Measurements from ENCODE around the gene CTSD.
"Not testable (repeated sequence)": the region's sequence is repeated elsewhere in the genome, so short reads cannot be mapped to it uniquely, and the experiment has no call there.

CTSD gene

DNA sequence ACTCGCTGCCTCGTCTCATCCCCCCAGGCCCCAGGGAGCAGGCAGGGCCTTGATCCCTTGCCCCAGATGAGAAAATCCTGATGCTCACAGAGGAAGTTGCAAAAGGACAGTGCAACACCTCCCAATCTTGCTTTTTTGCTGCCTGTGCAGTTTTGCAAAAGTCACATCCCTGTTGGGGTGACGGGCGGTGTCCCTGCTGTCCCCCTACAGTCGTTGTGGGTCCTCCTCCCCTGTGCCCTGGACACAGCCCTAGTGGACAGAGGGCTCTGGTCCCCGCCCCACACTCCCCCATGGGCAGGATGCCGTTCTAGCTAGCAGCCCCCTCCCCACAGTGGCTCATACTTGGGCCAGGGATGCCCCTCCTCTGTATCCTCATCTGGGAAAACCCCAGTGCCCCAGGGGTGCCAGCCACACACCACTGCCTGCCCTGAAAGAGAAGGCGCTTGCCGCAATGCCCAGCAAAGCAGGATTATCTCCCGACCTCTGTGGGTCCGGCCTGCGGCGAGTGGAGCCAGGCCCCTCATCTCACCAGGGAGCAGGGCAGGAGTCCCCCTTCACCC, 18.4 kb upstream of the CTSD start:
- DNase-seq, result no peak

GRCh38 chr11:1781593-1781975, 17.9 kb upstream of the CTSD start:
- no peak for DNase-seq

DNA sequence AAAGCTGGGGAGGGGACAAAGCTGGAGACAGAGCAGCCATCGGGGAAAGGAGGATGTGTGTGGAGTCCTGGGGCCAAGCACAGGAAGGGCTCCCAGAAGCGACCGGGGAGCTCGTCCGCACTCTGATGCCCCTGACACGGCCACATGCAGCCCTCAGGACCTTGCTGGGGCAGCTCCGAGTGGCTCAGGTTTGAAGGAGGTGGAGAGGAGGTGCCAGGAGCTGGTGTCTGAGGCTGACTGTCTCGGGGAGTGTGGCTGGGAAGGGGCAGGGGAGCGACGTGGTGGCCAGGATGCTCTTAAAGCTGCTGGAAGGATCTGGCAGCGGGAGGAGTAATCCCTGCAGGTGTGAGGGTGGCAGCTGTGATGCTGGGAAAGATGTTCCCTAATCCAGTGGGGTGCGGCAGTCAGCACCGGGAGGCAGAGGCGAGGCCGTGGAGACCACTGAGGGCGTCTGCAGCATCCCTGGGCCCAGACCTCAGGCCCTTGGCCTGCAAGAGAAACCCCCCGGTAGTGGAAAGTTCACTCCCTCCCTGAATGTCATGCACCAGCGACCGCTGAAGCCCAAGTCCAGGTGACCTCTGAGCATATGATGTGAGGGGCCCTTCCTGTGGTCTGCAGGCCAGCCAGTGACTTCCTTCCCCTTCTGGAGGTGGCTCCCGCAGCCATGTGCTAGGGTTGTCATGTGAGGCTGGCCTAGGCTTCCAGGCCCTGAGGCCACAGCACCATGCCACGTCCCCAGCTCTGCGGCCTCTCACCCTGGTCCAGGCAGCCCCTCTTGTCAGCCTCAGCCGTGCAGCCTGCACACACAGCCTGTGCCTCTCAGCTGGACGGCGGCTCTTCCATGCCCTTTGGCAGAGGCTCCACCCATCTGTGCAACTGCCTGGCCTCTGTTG, 17.2 kb upstream of the CTSD start:
- no peak for DNase-seq

GRCh38 chr11:1779806-1780699, 16.3 kb upstream of the CTSD start:
- no peak for DNase-seq

- DNase-seq, result no peak
Measured at GRCh38 chr11:1779034-1779805, 15.5 kb upstream of the CTSD start.

DNA sequence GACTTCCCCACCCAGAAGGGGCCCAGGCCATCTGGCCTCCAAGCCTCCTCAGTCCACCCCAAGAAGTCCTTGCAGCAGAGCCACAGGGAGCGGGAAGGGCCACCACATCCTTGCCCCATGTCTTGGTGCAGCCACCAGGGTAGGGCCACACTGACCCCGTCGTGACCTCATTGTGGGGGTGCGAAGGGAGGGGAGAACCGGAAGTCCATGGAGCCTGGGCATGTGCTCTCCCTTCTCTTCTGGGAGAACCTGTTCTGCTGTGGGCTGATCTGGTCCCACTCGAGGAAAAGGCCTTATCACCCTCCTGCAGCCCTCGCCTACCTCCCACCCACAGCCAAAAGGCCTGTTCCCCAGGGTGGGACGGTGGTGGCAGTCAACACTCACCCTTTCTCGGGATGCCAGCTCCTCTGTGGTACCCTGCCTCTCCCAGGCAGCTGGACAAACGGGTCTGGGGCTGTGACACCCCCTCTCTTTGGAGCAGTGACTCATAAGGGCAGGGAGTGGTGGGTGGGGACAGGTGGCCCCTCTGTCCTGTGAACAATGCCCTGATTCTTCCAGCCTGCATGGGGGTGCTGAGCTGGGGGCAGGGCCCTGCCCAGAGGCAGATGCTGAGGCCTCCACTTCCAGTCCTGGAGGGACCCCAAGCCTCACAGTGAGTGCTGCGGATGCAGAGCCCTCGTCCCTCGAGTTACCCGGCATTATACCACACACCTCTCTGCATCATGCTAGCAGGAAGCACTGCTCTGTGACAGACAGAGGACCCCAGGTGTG, 14.6 kb upstream of the CTSD start:
- DNase-seq, result no peak

DNA sequence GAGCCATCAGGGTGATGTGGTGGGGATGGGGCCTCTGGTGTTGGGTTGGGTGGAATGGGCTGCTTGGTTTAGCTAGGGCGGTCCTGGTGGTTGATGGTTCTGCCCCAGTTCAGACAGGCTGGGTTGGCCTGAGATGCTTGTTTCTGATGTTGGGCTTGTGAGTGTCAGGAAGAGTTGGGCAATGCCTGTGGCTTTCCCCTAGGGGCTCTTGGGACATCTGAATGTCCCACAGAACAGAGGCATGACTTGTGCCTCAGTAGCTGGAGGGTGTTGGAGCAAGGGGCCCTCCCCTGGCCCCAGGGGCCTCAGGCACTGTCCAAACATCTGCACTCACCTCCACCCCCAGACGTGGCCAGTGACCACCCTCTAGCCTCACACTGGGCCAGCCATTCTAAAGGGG, 14.0 kb upstream of the CTSD start:
- DNase-seq, result no peak

DNA sequence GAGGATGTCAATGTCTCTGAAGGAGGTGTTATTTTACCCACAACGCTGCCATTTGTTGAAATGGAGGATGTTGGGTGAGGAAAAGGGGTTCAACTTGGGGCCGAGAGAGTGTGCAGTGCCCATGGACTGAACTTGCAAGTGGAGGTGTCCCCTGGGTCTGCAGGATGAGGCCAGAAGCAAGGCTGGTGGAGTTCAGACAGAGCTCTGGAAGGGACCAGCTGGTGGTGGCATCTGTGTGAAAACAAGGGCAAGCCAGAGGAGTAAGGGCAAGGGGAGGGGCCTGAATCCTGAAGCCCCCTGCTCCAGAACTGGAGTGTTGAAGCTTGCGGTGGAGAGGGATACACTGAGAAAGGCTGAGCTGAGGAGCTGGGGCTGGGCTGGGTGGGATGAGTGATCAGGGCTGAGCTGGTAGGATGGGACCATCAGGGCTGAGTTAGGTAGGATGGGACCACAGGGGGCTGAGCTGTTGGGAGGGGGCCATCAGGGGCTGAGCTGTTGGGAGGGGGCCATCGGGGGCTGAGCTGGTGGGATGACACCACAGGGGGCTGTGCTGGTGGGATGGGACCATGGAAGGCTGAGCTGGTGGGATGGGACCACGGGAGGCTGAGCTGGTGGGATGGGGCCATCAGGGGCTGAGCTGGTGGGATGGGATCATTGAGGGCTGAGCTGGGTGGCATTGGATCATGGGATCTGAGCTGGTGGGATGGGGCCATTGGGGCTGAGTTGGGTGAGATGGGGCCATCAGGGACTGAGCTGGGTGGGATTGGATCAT, 13.4 kb upstream of the CTSD start:
- no peak for DNase-seq

DNA sequence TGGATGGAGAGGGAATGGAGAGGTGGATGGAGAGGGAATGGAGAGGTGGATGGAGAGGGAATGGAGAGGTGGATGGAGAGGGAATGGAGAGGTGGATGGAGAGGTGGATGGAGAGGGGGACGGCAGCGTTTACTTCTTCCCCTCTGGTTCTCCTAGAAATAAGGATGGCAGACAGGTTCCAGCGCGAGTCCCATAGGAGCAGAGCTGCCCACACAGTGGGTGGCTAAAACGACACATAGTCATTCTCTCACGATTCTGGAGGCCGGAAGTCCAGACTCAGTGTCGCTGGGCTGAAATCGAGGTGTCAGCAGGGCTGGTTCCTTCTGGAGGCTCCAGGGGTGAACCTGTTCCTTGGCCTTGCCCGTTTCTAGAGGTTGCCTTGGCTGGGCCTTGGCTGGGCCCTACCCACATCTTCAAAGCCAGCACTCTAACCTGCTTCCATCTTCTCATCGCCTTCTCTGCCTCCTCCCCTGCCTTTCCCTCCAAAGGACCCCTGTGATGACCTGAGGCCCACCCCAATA, 12.7 kb upstream of the CTSD start:
- DNase-seq, result no peak

DNA sequence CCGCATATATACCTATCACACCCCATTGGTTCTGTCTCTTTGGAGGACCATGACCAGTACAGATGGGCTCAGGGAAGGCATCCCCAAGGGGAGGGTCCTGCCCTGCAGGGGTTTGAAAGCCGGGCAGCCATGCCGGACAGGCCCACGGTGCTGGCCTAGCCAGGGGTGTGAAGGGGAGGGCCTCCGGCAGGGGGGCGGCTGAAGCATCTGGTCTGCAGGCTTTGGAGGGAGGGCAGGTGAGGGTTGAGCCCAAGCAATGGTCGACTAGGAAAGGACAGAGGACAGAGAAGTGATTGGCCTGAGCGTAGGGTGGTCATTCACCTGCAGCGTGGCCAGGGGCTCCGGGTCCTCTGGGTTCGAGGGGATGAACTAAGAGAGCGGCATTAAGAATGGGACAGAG, 11.2 kb upstream of the CTSD start:
- no peak for DNase-seq

GRCh38 chr11:1773994-1774550, 10.3 kb upstream of the CTSD start:
- no peak for DNase-seq

DNA sequence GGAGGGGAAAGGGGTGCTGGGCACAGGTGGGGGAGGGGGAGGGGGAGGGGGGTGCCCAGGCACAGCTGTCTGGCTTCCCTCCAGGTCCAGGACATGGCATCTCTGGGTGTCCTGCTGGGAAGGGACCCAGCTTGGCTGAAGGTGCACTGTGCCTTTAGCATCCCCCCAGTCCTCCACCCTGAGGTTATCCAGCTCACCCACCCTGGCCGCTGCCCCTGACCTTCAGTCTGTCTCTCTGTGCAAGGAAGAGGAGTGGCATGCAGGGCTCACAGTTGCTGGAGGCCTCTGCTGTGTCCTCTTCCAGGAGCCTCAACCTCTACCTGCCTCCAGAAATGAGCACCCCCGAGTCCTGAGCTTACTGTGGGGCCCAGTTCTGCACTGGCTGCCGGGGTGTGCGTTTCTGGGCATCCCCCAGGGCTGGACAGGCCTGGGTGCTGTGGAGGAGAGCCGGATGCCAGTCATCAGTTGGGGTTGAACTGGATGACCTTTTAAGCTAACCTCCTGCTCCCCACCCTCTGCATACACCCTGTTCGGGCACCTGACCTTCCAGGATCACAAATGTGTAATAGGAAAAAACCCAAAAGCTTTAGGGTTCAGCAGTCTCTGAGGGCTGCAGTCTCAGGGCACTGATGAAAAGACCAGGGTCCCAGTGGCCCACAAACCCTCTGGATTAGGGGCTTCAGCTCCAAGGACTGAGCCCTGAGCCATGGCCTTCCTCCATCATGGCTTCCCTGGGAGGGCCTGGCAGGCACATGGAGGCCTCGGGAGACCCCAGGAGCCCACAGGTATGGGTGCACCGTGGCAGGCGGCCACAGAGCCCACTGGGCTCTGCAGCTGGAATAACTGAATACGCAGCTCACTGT, 9.6 kb upstream of the CTSD start:
- DNase-seq, result no peak

DNA sequence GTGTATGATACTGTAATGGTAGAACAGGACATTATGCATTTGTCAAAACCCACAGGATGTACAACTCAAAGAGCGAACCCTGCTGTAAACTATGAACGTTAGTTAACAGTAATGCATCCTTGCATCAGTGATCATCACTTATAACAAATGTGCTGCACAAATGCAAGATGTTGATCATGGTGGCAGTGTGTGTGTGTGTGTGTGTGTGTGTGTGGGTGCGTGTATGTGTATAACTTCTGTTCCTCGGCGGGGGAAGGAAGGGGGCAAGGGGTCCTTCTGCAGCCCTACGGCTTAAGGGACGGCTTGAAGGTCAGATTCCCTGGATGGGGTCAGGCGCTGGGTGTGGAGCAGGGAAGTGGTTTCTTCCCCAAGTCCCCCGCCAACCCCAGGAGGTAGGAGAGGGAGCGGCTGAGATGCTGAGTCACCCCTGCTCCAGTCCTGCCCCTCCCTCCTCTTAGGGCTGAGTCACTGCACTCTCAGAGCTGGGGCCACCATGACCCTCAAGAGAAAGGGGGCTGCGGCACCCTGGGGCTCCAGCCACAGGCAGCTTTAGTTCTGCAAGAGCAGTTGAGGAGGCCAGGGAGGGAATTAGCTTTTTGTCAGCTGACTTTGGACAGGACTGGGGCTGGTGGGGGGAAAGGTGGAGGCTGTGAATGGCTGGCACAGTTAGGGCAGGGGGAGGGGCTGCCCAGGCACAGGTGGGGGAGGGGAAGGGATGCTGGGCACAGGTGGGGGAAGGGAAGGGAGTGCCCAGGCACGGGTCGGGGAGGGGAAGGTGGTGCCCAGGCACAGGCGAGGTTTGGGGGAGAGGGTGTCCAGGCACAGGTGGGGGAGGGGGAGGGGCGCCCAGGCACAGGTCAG, 8.8 kb upstream of the CTSD start:
- no peak for DNase-seq

- DNase-seq, result no peak
Measured at GRCh38 chr11:1771700-1772099, 8.0 kb upstream of the CTSD start.

DNA sequence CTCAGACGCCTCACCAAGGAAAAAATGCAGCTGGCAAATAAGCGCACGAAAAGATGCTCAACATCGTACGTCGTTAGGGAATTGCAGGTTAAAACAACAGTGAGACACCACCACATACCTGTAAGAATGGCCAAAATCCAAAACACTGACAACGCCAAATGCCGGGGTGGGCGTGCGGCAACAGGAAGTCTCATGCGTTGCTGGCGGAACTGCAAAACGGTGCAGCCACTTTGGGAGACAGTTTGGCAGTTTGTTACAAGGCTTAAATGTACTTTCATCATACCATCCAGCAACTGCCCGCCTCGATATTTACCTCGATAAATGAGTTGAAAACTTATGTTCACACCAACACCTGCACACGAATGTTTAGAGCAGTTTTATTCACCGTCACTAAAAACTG, 7.5 kb upstream of the CTSD start:
- no peak for DNase-seq

- DNase-seq, result no peak
Measured at GRCh38 chr11:1770528-1770927, 6.8 kb upstream of the CTSD start.

GRCh38 chr11:1770061-1770460, 6.3 kb upstream of the CTSD start:
- no peak for DNase-seq

DNA sequence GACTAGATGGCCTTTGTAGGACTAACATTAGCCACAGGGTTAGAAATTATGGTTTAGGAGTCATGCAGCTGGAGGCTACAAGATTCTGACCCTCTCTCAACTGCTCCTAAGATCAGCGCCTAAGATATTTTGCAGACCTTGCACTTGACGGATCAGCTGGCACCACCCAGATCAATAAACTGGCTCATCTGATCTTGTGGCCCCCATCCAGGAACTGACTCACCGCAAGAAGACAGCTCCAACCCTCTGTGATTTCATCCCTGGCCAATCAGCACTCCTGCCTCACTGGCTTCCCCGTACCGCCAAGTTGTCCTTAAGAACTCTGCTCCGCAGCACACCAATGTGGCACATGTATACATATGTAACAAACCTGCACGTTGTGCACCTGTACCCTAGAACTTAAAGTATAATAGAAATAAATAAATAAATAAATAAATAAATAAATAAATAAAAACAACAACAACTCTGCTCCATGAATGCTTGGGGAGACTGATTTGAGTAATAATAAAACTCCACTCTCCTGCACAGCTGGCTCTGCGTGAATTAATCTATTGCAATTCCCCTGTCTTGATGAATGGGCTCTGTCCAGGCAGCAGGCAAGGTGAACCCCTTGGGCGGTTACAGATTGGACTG, 5.7 kb upstream of the CTSD start:
- not testable (repeated sequence) for DNase-seq
